Measurements from ENCODE around the gene COX8A. TPM values are rescaled to one million over a fixed set of nuclear protein-coding genes. Genes with fewer than 3 reads are reported as not detected.

Gene COX8A
- total RNA-seq, 1 experiment from 2014 or later, result 587 TPM

DNA sequence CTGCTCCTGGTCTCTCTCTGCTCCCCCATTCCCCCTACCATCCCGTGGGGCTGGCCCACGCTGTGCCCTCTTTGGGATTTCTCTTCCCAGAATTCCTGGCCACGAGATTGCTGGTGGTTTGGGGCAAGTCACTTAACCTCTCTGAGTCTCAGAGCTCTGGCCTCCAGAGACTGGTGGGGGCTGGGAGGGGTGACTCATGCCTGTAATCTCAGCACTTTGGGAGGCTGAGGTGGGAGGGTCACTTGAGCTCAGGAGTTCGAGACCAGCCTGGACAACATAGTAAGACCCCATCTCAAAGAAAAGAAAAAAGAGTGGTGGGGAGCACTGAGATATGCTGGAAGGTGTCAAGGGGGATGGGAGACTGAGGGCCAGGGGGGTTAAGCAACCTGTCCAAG lies 30.2 kb downstream of the COX8A start:
- Mint-ChIP-seq H3K4me3 (no peak overlapping the region), H3K36me3 (no peaks in the 10 kb centered on the region), H3K9me3 (no peaks in the 10 kb centered on the region), H3K27ac (no peak overlapping the region), H3K27me3 (ENCODE audit: low read depth) (peaks cover 86% of the 10 kb centered on the region), H3K4me1 (peaks cover 18% of the 10 kb centered on the region)
- ChIA-PET POLR2A (no interaction called here), CTCF (no interaction called here)
- TF ChIP-seq GABPB1 (CRISPR knock-in tag; IDR thresholded peaks at IDR 0.05), result no peak
- no peak for TF ChIP-seq ZNF232 (CRISPR knock-in tag; IDR thresholded peaks at IDR 0.05)
- TF ChIP-seq, protein P1, sequence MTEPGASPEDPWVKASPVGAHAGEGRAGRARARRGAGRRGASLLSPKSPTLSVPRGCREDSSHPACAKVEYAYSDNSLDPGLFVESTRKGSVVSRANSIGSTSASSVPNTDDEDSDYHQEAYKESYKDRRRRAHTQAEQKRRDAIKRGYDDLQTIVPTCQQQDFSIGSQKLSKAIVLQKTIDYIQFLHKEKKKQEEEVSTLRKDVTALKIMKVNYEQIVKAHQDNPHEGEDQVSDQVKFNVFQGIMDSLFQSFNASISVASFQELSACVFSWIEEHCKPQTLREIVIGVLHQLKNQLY (CRISPR knock-in tag; IDR thresholded peaks at IDR 0.05), result no peak
- TF ChIP-seq, protein P2, sequence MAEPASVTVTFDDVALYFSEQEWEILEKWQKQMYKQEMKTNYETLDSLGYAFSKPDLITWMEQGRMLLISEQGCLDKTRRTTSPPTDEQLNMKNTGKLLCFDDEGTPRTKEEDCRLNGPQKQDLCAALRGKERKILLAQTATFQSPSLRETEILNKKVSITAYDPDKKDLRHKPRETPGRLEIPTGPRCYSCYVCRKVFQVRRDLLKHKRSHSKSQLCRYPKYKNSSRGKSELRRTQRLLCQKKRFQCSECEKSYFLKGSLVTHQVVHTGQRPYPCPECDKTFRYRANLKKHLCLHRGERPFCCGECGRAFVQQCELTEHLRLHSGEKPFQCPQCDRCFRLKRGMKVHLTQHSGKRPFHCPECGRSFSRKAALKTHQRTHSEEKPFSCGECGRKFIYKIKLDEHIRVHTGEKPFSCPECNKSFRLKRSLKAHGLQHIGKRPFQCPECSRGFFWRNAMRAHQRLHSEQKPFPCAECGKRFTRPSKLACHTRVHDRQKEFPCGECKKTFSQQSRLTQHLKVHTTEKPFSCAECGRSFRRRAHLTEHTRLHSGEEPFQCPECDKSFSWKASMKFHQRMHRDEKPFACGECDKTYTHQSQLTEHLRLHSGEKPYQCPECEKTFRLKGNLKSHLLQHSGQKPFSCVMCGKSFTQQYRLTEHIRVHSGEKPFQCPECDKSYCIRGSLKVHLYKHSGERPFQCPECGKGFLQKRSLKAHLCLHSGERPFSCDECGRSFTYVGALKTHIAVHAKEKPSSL (CRISPR knock-in tag; conservative IDR thresholded peaks at IDR 0.05), result no peak
- TF ChIP-seq, protein P3, sequence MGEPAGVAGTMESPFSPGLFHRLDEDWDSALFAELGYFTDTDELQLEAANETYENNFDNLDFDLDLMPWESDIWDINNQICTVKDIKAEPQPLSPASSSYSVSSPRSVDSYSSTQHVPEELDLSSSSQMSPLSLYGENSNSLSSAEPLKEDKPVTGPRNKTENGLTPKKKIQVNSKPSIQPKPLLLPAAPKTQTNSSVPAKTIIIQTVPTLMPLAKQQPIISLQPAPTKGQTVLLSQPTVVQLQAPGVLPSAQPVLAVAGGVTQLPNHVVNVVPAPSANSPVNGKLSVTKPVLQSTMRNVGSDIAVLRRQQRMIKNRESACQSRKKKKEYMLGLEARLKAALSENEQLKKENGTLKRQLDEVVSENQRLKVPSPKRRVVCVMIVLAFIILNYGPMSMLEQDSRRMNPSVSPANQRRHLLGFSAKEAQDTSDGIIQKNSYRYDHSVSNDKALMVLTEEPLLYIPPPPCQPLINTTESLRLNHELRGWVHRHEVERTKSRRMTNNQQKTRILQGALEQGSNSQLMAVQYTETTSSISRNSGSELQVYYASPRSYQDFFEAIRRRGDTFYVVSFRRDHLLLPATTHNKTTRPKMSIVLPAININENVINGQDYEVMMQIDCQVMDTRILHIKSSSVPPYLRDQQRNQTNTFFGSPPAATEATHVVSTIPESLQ (CRISPR knock-in tag; IDR thresholded peaks at IDR 0.05), result no peak
- TF ChIP-seq PRRX2 (CRISPR knock-in tag; IDR thresholded peaks at IDR 0.05), result no peak
- TF ChIP-seq ZNF121 (CRISPR knock-in tag; IDR thresholded peaks at IDR 0.05), result peak; percentile 79
- no peak for TF ChIP-seq SMAD3 (CRISPR knock-in tag; IDR thresholded peaks at IDR 0.05; ENCODE audit: borderline replicate concordance)
- TF ChIP-seq FOXP1 (CRISPR knock-in tag; IDR thresholded peaks at IDR 0.05; ENCODE audit: borderline replicate concordance), result no peak
- DNase-seq (ENCODE audit: low spot score) (no peak), ATAC-seq (no peak)

DNA sequence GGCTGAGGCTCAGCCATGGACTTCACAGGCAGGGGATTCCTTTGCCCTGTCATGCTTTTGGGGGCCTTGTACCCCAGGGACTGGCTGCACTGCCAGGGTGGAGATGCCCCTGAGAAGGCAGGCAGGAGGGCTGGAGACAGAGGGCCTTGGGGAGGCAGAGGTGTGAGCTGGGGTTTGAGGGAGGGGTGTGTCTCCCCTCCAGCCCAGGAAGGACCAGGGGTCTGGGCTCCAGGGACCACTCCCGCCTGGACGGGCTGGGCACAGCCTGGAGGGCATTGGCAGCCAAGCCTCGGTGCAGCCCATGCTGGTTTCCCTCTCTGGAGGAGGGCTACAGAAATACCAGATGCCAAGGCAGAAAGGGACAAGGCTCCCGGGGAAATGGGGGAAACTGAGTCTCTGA lies 31.3 kb downstream of the COX8A start:
- Mint-ChIP-seq H3K4me1 (peaks cover 18% of the 10 kb centered on the region), H3K36me3 (peaks cover 4% of the 10 kb centered on the region; the same call in 1 of the 2 replicates), H3K9me3 (peaks cover 7% of the 10 kb centered on the region), H3K27me3 (ENCODE audit: low read depth) (peaks cover 97% of the 10 kb centered on the region), H3K27ac (no peak overlapping the region), H3K4me3 (no peak overlapping the region)
- ATAC-seq, result no peak
- DNase-seq (ENCODE audit: low spot score), result no peak
- CTCF ChIA-PET, result interaction anchor here (0.6 kb wide), 1 partner anchor 296 kb away, joined by 3 read pairs; no protein-coding TSS in a partner anchor
- POLR2A ChIA-PET, result no interaction called here
- TF ChIP-seq, protein P4, sequence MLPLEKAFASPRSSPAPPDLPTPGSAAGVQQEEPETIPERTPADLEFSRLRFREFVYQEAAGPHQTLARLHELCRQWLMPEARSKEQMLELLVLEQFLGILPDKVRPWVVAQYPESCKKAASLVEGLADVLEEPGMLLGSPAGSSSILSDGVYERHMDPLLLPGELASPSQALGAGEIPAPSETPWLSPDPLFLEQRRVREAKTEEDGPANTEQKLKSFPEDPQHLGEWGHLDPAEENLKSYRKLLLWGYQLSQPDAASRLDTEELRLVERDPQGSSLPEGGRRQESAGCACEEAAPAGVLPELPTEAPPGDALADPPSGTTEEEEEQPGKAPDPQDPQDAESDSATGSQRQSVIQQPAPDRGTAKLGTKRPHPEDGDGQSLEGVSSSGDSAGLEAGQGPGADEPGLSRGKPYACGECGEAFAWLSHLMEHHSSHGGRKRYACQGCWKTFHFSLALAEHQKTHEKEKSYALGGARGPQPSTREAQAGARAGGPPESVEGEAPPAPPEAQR (CRISPR knock-in tag; IDR thresholded peaks at IDR 0.05), result no peak
- TF ChIP-seq TEAD4 (CRISPR knock-in tag; IDR thresholded peaks at IDR 0.05) (no peak), IRF2 (CRISPR knock-in tag; IDR thresholded peaks at IDR 0.05; ENCODE audit: borderline replicate concordance, low read depth) (no peak), CREM (CRISPR knock-in tag; IDR thresholded peaks at IDR 0.05) (no peak), TCF7 (CRISPR knock-in tag; IDR thresholded peaks at IDR 0.05; ENCODE audit: low read depth) (no peak), FOXJ3 (CRISPR knock-in tag; IDR thresholded peaks at IDR 0.05; ENCODE audit: borderline replicate concordance) (no peak)
- TF ChIP-seq, protein P5, sequence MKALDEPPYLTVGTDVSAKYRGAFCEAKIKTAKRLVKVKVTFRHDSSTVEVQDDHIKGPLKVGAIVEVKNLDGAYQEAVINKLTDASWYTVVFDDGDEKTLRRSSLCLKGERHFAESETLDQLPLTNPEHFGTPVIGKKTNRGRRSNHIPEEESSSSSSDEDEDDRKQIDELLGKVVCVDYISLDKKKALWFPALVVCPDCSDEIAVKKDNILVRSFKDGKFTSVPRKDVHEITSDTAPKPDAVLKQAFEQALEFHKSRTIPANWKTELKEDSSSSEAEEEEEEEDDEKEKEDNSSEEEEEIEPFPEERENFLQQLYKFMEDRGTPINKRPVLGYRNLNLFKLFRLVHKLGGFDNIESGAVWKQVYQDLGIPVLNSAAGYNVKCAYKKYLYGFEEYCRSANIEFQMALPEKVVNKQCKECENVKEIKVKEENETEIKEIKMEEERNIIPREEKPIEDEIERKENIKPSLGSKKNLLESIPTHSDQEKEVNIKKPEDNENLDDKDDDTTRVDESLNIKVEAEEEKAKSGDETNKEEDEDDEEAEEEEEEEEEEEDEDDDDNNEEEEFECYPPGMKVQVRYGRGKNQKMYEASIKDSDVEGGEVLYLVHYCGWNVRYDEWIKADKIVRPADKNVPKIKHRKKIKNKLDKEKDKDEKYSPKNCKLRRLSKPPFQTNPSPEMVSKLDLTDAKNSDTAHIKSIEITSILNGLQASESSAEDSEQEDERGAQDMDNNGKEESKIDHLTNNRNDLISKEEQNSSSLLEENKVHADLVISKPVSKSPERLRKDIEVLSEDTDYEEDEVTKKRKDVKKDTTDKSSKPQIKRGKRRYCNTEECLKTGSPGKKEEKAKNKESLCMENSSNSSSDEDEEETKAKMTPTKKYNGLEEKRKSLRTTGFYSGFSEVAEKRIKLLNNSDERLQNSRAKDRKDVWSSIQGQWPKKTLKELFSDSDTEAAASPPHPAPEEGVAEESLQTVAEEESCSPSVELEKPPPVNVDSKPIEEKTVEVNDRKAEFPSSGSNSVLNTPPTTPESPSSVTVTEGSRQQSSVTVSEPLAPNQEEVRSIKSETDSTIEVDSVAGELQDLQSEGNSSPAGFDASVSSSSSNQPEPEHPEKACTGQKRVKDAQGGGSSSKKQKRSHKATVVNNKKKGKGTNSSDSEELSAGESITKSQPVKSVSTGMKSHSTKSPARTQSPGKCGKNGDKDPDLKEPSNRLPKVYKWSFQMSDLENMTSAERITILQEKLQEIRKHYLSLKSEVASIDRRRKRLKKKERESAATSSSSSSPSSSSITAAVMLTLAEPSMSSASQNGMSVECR (CRISPR knock-in tag; IDR thresholded peaks at IDR 0.05; ENCODE audit: borderline replicate concordance), result no peak
- TF ChIP-seq, protein P3 (CRISPR knock-in tag; IDR thresholded peaks at IDR 0.05), result no peak
- TF ChIP-seq, protein P6, sequence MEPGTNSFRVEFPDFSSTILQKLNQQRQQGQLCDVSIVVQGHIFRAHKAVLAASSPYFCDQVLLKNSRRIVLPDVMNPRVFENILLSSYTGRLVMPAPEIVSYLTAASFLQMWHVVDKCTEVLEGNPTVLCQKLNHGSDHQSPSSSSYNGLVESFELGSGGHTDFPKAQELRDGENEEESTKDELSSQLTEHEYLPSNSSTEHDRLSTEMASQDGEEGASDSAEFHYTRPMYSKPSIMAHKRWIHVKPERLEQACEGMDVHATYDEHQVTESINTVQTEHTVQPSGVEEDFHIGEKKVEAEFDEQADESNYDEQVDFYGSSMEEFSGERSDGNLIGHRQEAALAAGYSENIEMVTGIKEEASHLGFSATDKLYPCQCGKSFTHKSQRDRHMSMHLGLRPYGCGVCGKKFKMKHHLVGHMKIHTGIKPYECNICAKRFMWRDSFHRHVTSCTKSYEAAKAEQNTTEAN (CRISPR knock-in tag; IDR thresholded peaks at IDR 0.05), result no peak
- TF ChIP-seq, protein P7, sequence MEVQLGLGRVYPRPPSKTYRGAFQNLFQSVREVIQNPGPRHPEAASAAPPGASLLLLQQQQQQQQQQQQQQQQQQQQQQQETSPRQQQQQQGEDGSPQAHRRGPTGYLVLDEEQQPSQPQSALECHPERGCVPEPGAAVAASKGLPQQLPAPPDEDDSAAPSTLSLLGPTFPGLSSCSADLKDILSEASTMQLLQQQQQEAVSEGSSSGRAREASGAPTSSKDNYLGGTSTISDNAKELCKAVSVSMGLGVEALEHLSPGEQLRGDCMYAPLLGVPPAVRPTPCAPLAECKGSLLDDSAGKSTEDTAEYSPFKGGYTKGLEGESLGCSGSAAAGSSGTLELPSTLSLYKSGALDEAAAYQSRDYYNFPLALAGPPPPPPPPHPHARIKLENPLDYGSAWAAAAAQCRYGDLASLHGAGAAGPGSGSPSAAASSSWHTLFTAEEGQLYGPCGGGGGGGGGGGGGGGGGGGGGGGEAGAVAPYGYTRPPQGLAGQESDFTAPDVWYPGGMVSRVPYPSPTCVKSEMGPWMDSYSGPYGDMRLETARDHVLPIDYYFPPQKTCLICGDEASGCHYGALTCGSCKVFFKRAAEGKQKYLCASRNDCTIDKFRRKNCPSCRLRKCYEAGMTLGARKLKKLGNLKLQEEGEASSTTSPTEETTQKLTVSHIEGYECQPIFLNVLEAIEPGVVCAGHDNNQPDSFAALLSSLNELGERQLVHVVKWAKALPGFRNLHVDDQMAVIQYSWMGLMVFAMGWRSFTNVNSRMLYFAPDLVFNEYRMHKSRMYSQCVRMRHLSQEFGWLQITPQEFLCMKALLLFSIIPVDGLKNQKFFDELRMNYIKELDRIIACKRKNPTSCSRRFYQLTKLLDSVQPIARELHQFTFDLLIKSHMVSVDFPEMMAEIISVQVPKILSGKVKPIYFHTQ (CRISPR knock-in tag; IDR thresholded peaks at IDR 0.05), result no peak
